ENCODE measurements around the gene RNF130. TPM values are rescaled to one million over a fixed set of nuclear protein-coding genes. Genes with fewer than 3 reads are reported as not detected.

Gene RNF130
- total and polyA plus RNA-seq, 9 of the 15 experiments (the other 6 are each of a cell fraction or from before 2014, with no cell fraction given): 5.8 to 39.4 (median 27.1) TPM

DNA sequence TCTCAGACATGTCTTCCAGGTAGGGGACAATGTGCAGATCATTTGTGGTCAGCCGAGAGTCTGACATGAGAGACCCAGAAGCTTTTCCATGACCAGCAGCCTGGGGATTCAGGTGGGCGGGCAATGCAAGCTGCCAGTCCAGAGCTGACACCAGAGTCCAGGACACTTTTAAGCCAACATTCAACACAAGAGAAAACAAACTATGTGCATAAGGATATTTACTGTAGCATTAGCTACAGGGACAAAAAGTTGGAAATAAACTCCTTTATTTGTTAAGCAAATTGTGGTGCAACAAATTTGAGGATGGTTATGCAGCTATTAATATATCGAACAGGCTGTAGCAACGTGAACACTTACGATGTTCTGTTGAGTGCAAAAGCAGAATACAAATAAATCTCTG lies 9.9 kb upstream of the RNF130 start:
- no TSS peak for BruUV-seq (replicated peaks)
- CTCF ChIA-PET (ENCODE audit: low intra/inter-chr PET ratio): no interaction called here

More for the DNA sequence above, 9.9 kb upstream of the RNF130 start:
- H3K27ac ChIP-seq (ENCODE audit: extremely low read depth, low read depth, low read length): no peak overlapping the region
- FAIRE-seq (no peak), ATAC-seq (no peak), DNase-seq (ENCODE audit: extremely low read depth in 1 of 4, low spot score in 3 of 4) (no peak)
- H3K36me3 ChIP-seq (ENCODE audit: control insufficient read depth, insufficient read depth, low read length): no peaks in the 10 kb centered on the region
- no peaks in the 10 kb centered on the region for H3K9me1 ChIP-seq (ENCODE audit: control insufficient read depth, insufficient read depth, low read length)
- no peaks in the 10 kb centered on the region for H3K79me2 ChIP-seq (ENCODE audit: control insufficient read depth, insufficient read depth, low read length)
- in situ Hi-C loops (cut with MboI): no loop called here
- 25% methylated on average over 5 of the region's 5 CpGs for WGBS (ENCODE audit: insufficient coverage, low coverage, missing lambda C conversion rate)
- POLR2A ChIA-PET: interaction anchor here (1.2 kb wide), 1 partner anchor 9 kb away, joined by 3 read pairs; no protein-coding TSS in a partner anchor
- H3K4me1 ChIP-seq (replicated peaks in 1 of 2; ENCODE audit: control insufficient read depth in 2 of 2, insufficient read depth in 2 of 2, low read length in 2 of 2): peaks cover 9 to 17% of the 10 kb centered on the region in 2 experiments; a peak in 4 of 5 replicates
- intact Hi-C loops (cut with micrococcal nuclease): no loop called here
- H3K4me2 ChIP-seq (ENCODE audit: insufficient read depth, low read length): no peak overlapping the region
- H3K9me3 ChIP-seq (replicated peaks; ENCODE audit: control insufficient read depth, insufficient read depth, low read depth, low read length): 0 out of 2 replicates have a peak, but pooled peaks cover 2% of the 10 kb centered on the region
- TF ChIP-seq SAP30 (IDR thresholded peaks at IDR 0.05; ENCODE audit: borderline replicate concordance, insufficient read depth, low read depth, low read length, poor library complexity, severe bottlenecking) (no peak), SRSF7 (optimal IDR thresholded peaks at IDR 0.05; ENCODE audit: low read depth, low read length) (no peak), ZC3H11A (IDR thresholded peaks at IDR 0.05; ENCODE audit: low read depth, low read length) (no peak), MCM3 (IDR thresholded peaks at IDR 0.05) (no peak), RHOXF2B (CRISPR knock-in tag; conservative IDR thresholded peaks at IDR 0.05) (no peak), CHCHD3 (CRISPR knock-in tag; IDR thresholded peaks at IDR 0.05) (no peak), MAFG (tag; conservative IDR thresholded peaks at IDR 0.05) (no peak), ZNF224 (CRISPR knock-in tag; IDR thresholded peaks at IDR 0.05) (no peak), ZNF431 (CRISPR knock-in tag; IDR thresholded peaks at IDR 0.05) (no peak), PTBP1 (IDR thresholded peaks at IDR 0.05; ENCODE audit: low read depth, low read length) (no peak)
- TF ChIP-seq, protein P1, sequence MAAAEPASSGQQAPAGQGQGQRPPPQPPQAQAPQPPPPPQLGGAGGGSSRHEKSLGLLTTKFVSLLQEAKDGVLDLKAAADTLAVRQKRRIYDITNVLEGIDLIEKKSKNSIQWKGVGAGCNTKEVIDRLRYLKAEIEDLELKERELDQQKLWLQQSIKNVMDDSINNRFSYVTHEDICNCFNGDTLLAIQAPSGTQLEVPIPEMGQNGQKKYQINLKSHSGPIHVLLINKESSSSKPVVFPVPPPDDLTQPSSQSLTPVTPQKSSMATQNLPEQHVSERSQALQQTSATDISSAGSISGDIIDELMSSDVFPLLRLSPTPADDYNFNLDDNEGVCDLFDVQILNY (CRISPR knock-in tag; IDR thresholded peaks at IDR 0.05): no peak
- TF ChIP-seq, protein P2, sequence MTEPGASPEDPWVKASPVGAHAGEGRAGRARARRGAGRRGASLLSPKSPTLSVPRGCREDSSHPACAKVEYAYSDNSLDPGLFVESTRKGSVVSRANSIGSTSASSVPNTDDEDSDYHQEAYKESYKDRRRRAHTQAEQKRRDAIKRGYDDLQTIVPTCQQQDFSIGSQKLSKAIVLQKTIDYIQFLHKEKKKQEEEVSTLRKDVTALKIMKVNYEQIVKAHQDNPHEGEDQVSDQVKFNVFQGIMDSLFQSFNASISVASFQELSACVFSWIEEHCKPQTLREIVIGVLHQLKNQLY (CRISPR knock-in tag; conservative IDR thresholded peaks at IDR 0.05): no peak
- TF ChIP-seq, protein P3, sequence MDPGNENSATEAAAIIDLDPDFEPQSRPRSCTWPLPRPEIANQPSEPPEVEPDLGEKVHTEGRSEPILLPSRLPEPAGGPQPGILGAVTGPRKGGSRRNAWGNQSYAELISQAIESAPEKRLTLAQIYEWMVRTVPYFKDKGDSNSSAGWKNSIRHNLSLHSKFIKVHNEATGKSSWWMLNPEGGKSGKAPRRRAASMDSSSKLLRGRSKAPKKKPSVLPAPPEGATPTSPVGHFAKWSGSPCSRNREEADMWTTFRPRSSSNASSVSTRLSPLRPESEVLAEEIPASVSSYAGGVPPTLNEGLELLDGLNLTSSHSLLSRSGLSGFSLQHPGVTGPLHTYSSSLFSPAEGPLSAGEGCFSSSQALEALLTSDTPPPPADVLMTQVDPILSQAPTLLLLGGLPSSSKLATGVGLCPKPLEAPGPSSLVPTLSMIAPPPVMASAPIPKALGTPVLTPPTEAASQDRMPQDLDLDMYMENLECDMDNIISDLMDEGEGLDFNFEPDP (CRISPR knock-in tag; IDR thresholded peaks at IDR 0.05): no peak
- H3K9ac ChIP-seq (ENCODE audit: insufficient read depth in 1 of 2, low read depth in 2 of 2, low read length in 2 of 2): no peak overlapping the region
- H2AFZ ChIP-seq (ENCODE audit: low read depth, low read length): no peak overlapping the region
- H3K4me3 ChIP-seq: no peak overlapping the region
- H3K27me3 ChIP-seq (ENCODE audit: control insufficient read depth in 2 of 2, insufficient read depth in 2 of 2, low read length in 2 of 2): peaks cover 0 to 17% of the 10 kb centered on the region in 2 experiments; a peak in 2 of 5 replicates
- 0 out of 2 replicates have a peak, but pooled peaks cover 2% of the 10 kb centered on the region for H4K20me1 ChIP-seq (replicated peaks; ENCODE audit: control insufficient read depth, insufficient read depth, low read length)
